Ovary (tissue), 3 donors: Measurements from ENCODE around the gene MPV17L.

ENCODE experiments used
- CTCF ChIP-seq, 3 donors: fragments of 450-650 bp in 2 of 3; fragments of 200-600 bp in 1 of 3; IDR thresholded peaks; one replicate each; pipeline versions ENCODE4 v1.5.1 to v1.8.0; 2016 to 2022; ENCODE audit warnings: antibody characterized with exemption in 3 of 3, mild to moderate bottlenecking in 1 of 3
- EP300 ChIP-seq: sonication (generic); formaldehyde crosslinking; IDR thresholded peaks from one replicate; pipeline ENCODE4 v1.6.1; 2017; ENCODE audit warnings: antibody characterized with exemption
- POLR2A ChIP-seq: fragments of 450-650 bp; IDR thresholded peaks from one replicate; pipeline ENCODE4 v1.6.1; 2017; ENCODE audit warnings: antibody characterized with exemption, mild to moderate bottlenecking, moderate library complexity
- donor health status: DM: no; HTN: no; CAD: no.

GRCh38 chr16:15435216-15435864 is 39.8 kb downstream of the MPV17L start:
- TF ChIP-seq CTCF (IDR thresholded peaks at IDR 0.05) (no peak), POLR2A (no peak), EP300 (no peak)
